Thymus (tissue), 11 donors: ENCODE data around the gene ANTKMT. TPM values are rescaled to one million over a fixed set of nuclear protein-coding genes. Genes with fewer than 3 reads are reported as not detected.

Experiments used
- DNase-seq, 9 donors: peaks; one replicate each; pipeline ENCODE4 v3.0.0-alpha.2; 2013; ENCODE audit warnings: low spot score in 9 of 9, low read depth in 6 of 9, missing footprints in 1 of 9
- H3K27ac ChIP-seq, 2 donors: one replicate each; pipeline ENCODE4 v1.5.1; 2013; ENCODE audit warnings: control low read depth in 1 of 2, low read depth in 1 of 2, low read length in 1 of 2, mild to moderate bottlenecking in 1 of 2, moderate library complexity in 1 of 2
- H3K27me3 ChIP-seq, 2 donors: one replicate each; pipeline ENCODE4 v1.5.1; 2013; ENCODE audit warnings: low read length in 1 of 2; ENCODE audit not compliant: control insufficient read depth in 2 of 2, insufficient read depth in 1 of 2
- H3K36me3 ChIP-seq, 2 donors: one replicate each; pipeline ENCODE4 v1.5.1; 2013; ENCODE audit warnings: low read length in 1 of 2, mild to moderate bottlenecking in 1 of 2, moderate library complexity in 1 of 2; ENCODE audit not compliant: control insufficient read depth in 2 of 2, insufficient read depth in 2 of 2
- H3K4me1 ChIP-seq, 2 donors: one replicate each; pipeline ENCODE4 v1.5.1; 2013; ENCODE audit warnings: low read length in 2 of 2; ENCODE audit not compliant: control insufficient read depth in 2 of 2, insufficient read depth in 2 of 2
- H3K4me3 ChIP-seq, 2 donors: one replicate each; pipeline ENCODE4 v1.5.1; 2013; ENCODE audit warnings: low read length in 2 of 2, control low read depth in 1 of 2, mild to moderate bottlenecking in 1 of 2
- H3K9me3 ChIP-seq, 2 donors: one replicate each; pipeline ENCODE4 v1.5.1; 2013; ENCODE audit warnings: low read length in 1 of 2, mild to moderate bottlenecking in 1 of 2; ENCODE audit not compliant: control insufficient read depth in 2 of 2, insufficient read depth in 1 of 2
- WGBS: extraction: QIAGEN DNeasy Blood & Tissue Kit; methylation state at CpG from one replicate; pipeline ENCODE4 v1.1.7; 2013; 5-methylcytosine and 5-hydroxymethylcytosine counted together
- polyA plus RNA-seq: library from polyadenylated mRNA; stranded (reverse); fragments of 200-250 nt; gene quantifications from one replicate; pipeline ENCODE4 v1.2.3, GENCODE V29; 2013
- total RNA-seq: library from RNA; stranded (reverse); fragments of 120-200 nt; gene quantifications from one replicate; pipeline ENCODE4 v1.2.4, GENCODE V29; 2013
- donor health status: healthy.

Gene ANTKMT
- total and polyA plus RNA-seq, 2 donors, result 53.9 to 56.2 TPM

DNA sequence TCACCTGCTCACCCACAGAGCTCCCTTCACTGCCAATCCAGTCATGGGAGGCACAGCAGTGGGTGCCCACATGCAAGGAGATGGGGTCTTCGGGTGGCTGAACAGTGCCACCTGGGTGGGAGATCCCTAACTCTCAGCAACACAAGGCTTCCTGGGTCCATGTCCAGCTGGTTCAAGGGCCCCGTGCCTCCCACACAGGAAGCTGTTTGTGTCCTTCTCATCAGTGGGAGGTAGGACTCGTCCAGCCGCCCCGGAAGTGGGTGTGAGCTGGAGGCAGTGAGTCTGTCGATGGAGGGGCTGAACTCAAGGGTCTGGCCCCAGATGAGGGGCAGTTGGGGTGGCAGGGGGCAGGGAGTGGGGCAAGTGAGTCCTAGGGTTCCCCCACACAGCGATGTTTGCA, 16.9 kb upstream of the ANTKMT start:
- 85% methylated on average over 7 of the region's 7 CpGs for WGBS
- Histone ChIP-seq H3K9me3 (peaks cover 1 to 4% of the 10 kb centered on the region in 2 donors), H3K4me1 (peaks cover 4 to 6% of the 10 kb centered on the region in 2 donors), H3K36me3 (no peaks in the 10 kb centered on the region), H3K27ac (no peak overlapping the region), H3K4me3 (no peak overlapping the region), H3K27me3 (peaks cover 76 to 95% of the 10 kb centered on the region in 2 donors)
- no peak for DNase-seq

DNA sequence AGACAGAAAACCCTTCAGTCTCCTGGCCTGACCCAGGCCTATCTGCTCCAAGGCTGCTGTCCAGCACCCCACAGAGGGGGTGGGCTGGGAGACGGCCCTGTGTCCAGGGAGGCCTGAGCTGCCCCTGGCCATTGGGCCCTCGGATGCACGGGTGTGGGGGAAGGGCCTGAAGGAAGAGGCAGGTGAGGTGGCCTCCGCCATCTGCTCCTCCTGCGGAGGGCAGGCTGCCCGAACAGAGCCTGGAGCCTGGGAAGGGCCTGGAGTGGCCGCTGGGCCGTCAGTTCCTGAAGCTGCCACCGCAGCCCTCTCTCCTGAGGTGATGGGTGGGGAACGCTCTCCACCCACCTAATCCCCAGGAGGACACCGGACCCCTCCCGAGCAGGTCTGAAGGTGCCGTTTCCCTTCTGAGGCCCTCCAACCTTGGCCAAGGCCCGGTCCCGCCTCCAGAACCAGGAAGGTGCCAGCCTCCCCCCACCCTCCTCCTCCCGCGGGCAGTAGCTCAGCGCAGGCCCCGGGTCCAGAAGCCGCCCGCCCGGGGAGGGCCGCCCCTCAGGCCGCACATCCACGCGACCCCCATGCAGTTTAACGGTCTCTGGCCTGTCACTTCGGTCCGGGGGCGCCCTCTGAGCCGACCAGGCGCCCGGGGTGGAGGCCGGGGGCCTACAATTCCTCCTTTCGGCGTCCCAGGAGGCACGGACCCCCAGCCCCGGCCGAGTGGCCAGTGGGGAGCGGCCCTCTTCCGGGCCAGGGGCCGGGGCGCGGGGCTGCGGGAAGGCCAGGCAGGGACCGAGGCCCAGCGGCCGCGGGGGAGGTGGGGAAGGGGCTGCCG, 16.2 kb upstream of the ANTKMT start:
- Histone ChIP-seq H3K4me3 (no peak overlapping the region), H3K4me1 (peaks cover 4 to 6% of the 10 kb centered on the region in 2 donors), H3K27ac (no peak overlapping the region), H3K9me3 (peaks cover 1 to 4% of the 10 kb centered on the region in 2 donors), H3K36me3 (no peaks in the 10 kb centered on the region), H3K27me3 (peaks cover 75 to 95% of the 10 kb centered on the region in 2 donors)
- WGBS, result 19% methylated on average over 50 of the region's 50 CpGs
- no peak for DNase-seq

- Histone ChIP-seq H3K4me3 (peak within 1 kb of the TSS in 1 of 2 donors; percentile 38), H3K9me3 (peaks cover 1 to 4% of the 10 kb centered on the region in 2 donors), H3K36me3 (no peaks in the 10 kb centered on the region), H3K4me1 (peaks cover 1 to 6% of the 10 kb centered on the region in 2 donors), H3K27ac (no peak within 1 kb of the TSS), H3K27me3 (peaks cover 70 to 95% of the 10 kb centered on the region in 2 donors)
- 2% methylated on average over 115 of the region's 115 CpGs for WGBS
- no peak for DNase-seq
Observed at GRCh38 chr16:705431-706188, 15.3 kb upstream of the ANTKMT start, which contains the start of gene FBXL16. FBXL16 (minus strand) TSS chr16:705801; CDS start chr16:697405, 8,396 bp downstream.

- DNase-seq, result no peak
- Histone ChIP-seq H3K9me3 (peaks cover 0 to 1% of the 10 kb centered on the region in 2 donors), H3K36me3 (no peaks in the 10 kb centered on the region), H3K4me3 (peak overlapping the region in 1 of 2 donors; percentile 38), H3K27ac (no peak overlapping the region), H3K4me1 (peaks cover 0 to 6% of the 10 kb centered on the region in 2 donors), H3K27me3 (peaks cover 62 to 95% of the 10 kb centered on the region in 2 donors)
- 8% methylated on average over 49 of the region's 49 CpGs for WGBS
Observed at GRCh38 chr16:706189-707061, 14.5 kb upstream of the ANTKMT start.

GRCh38 chr16:707062-707538, 13.8 kb upstream of the ANTKMT start:
- Histone ChIP-seq H3K27me3 (peaks cover 55 to 93% of the 10 kb centered on the region in 2 donors), H3K27ac (no peak overlapping the region)
- 55% methylated on average over 14 of the region's 14 CpGs for WGBS

GRCh38 chr16:708019-708418, 12.9 kb upstream of the ANTKMT start:
- no peak overlapping the region for H3K27ac ChIP-seq
- H3K4me1 ChIP-seq, result peaks cover 0 to 6% of the 10 kb centered on the region in 2 donors
- H3K4me3 ChIP-seq, result no peak overlapping the region
- 63% methylated on average over 3 of the region's 3 CpGs for WGBS
- peaks cover 0 to 1% of the 10 kb centered on the region in 2 donors for H3K9me3 ChIP-seq
- no peaks in the 10 kb centered on the region for H3K36me3 ChIP-seq
- DNase-seq, result no peak
- peaks cover 46 to 87% of the 10 kb centered on the region in 2 donors for H3K27me3 ChIP-seq

More at GRCh38 chr16:707062-707538, 13.8 kb upstream of the ANTKMT start:
- H3K4me3 ChIP-seq, result no peak overlapping the region
- no peak for DNase-seq
- H3K36me3 ChIP-seq, result no peaks in the 10 kb centered on the region
- peaks cover 0 to 1% of the 10 kb centered on the region in 2 donors for H3K9me3 ChIP-seq
- peaks cover 0 to 6% of the 10 kb centered on the region in 2 donors for H3K4me1 ChIP-seq

DNA sequence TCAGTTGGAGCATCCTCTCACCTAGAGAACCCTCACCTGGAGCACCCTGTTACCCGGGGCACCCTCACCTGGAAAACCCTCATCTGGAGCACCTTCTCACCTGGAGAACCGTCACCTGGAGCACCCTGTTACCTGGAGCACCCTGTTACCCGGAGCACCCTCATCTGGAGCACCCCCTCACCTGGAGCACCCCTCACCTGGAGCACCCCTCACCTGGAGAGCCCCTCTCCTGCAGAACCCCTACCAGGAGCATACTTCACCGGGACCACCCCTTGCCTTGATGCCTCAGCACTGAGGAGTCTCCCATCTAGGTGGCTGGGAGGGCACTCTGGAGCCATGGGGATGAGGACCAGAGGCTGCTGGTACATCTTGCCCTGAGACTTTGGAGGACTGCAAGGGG, 12.0 kb upstream of the ANTKMT start:
- Histone ChIP-seq H3K9me3 (peaks cover 0 to 1% of the 10 kb centered on the region in 2 donors), H3K27ac (no peak overlapping the region), H3K4me3 (no peak overlapping the region), H3K36me3 (no peaks in the 10 kb centered on the region), H3K27me3 (peaks cover 40 to 83% of the 10 kb centered on the region in 2 donors), H3K4me1 (peaks cover 0 to 6% of the 10 kb centered on the region in 2 donors)
- no peak for DNase-seq
- WGBS, result 77% methylated on average over 4 of the region's 4 CpGs
